HepG2 (cell line): ENCODE measurements around the gene SLC23A3. TPM values are rescaled to one million over a fixed set of nuclear protein-coding genes. Genes with fewer than 3 reads are reported as not detected.

Source experiments
- AGO2 ChIP-seq: fragments of 200-400 bp; formaldehyde crosslinking; optimal IDR thresholded peaks from 2 replicates; pipeline ENCODE3; 2017; ENCODE audit warnings: mild to moderate bottlenecking, low read depth, low read length, moderate library complexity
- CEBPB ChIP-seq: IDR thresholded peaks from 2 replicates; pipeline ENCODE4 v1.6.1; 2011; ENCODE audit warnings: low read depth, low read length, improper control_type of control experiment, borderline replicate concordance
- MIER2 ChIP-seq: IDR thresholded peaks from 2 replicates; pipeline ENCODE4 v1.6.1; 2016; ENCODE audit warnings: missing biosample characterization, missing genetic modification reagents
- NR1H2 ChIP-seq: sonication (generic); formaldehyde crosslinking; IDR thresholded peaks from 2 replicates; pipeline ENCODE4 v1.8.1; 2022; ENCODE audit warnings: low read depth, missing genetic modification reagents, borderline replicate concordance
- SKI ChIP-seq: fragments of 450-650 bp; IDR thresholded peaks from one replicate; pipeline ENCODE4 v1.6.1; 2018; ENCODE audit warnings: mild to moderate bottlenecking; ENCODE audit not compliant: partially characterized antibody
- ZFY ChIP-seq: sonication (generic); formaldehyde crosslinking; IDR thresholded peaks from 2 replicates; pipeline ENCODE4 v1.4.0; 2020; ENCODE audit warnings: missing genetic modification reagents
- ZMYM4 ChIP-seq: sonication (generic); formaldehyde crosslinking; IDR thresholded peaks from 2 replicates; pipeline ENCODE4 v1.8.1; 2023; ENCODE audit warnings: mild to moderate bottlenecking, missing genetic modification reagents
- ZNF225 ChIP-seq: sonication (generic); formaldehyde crosslinking; IDR thresholded peaks from 2 replicates; pipeline ENCODE4 v1.4.0; 2020; ENCODE audit warnings: mild to moderate bottlenecking, missing genetic modification reagents
- polyA plus RNA-seq, 8 experiments: library from polyadenylated mRNA; depleted of rRNA in 3 of 8; stranded (reverse) in 7 of 8; unstranded in 1 of 8; fragments of >200 nt; fragmentation: Illumina TruSeq in 4 of 8; extraction: Trizol in 4 of 8; gene quantifications; 2 replicates each; pipeline versions ENCODE4 v1.2.1 to v1.2.3, GENCODE V29; 2011 to 2016; ENCODE audit warnings: low read depth in 4 of 8, missing spikeins in 1 of 8, mixed read lengths in 1 of 8; ENCODE audit not compliant: insufficient read depth in 1 of 8
- total RNA-seq, 5 experiments: library from RNA; depleted of rRNA; stranded (reverse); fragments of >200 nt; fragmentation: Illumina TruSeq; extraction: Trizol; gene quantifications; 2 replicates each; pipeline ENCODE4 v1.2.3, GENCODE V29; 2016; ENCODE audit warnings: low read depth in 1 of 5
- TF ChIP-seq, protein P1 (sequence below): sonication (generic); formaldehyde crosslinking; IDR thresholded peaks from 2 replicates; pipeline ENCODE4 v1.5.1; 2020; ENCODE audit warnings: missing genetic modification reagents, mild to moderate bottlenecking, borderline replicate concordance
- TF ChIP-seq, protein P2 (sequence below): sonication (generic); formaldehyde crosslinking; IDR thresholded peaks from 2 replicates; pipeline ENCODE4 v1.5.0; 2020; ENCODE audit warnings: mild to moderate bottlenecking, missing genetic modification reagents
- TF ChIP-seq, protein P3 (sequence below): sonication (generic); formaldehyde crosslinking; conservative IDR thresholded peaks from 2 replicates; pipeline ENCODE4 v1.5.0; 2020; ENCODE audit warnings: missing genetic modification reagents

The SLC23A3 gene
- total and polyA plus RNA-seq, 2 of the 13 experiments (the other 11 are each of a cell fraction or from before 2014, with no cell fraction given): 0.38 to 0.78 TPM

DNA sequence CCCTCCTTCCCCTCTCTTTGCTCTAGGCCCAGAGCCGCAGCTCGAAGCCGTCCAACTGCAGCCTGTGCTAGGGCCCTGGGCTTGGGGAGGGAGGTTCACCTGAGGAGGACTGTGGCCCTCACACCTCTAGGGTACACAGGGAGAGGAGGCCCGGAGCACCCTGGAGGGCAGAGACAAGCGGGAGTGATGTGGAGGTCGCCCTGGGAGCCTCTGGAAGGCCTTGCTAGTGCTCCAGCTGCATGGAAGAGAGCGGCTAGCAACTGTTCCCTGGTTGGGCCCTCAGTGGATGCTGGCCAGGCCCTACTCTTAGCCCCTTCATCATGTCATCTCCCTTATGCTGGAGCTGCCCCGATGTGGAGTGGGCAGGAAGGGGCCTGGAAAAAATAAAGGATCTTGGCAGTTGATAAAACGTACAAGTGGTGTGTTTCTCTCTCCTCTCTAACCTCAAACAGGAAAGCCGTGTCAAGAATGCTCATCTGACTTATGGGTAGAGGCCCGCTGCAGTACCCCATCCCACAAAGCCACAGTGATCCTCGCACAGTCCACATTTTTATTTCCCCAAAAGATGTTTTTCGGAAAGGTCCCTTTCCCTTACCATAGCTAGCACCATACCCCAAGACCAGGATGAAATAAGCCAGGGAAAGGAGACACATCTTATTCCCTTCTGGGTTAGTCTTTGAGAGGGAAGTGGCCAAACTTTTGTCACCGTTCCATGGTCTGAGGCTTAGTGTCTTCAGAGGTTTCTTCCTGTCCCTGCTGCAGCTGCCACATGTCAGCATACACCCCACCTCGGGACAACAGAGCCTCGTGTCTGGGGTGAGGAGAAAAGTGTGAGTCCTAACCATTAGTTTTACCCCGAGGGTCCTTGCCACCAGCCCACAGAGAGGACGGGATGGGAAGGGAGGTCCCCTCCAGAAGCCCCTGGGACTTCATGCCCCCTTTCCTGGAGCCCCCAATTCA, 39.7 kb upstream of the SLC23A3 start (continued):
- TF ChIP-seq ZMYM4 (CRISPR knock-in tag) (no peak), AGO2 (peak; percentile 56), SKI (no peak), NR1H2 (CRISPR knock-in tag) (no peak), ZFY (peak; percentile 36), MIER2 (CRISPR knock-in tag) (no peak), CEBPB (no peak), ZNF225 (CRISPR knock-in tag) (0 out of 2 replicates have a peak, but pooled peaks have one; percentile 74)
- TF ChIP-seq, protein P1, sequence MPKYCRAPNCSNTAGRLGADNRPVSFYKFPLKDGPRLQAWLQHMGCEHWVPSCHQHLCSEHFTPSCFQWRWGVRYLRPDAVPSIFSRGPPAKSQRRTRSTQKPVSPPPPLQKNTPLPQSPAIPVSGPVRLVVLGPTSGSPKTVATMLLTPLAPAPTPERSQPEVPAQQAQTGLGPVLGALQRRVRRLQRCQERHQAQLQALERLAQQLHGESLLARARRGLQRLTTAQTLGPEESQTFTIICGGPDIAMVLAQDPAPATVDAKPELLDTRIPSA (CRISPR knock-in tag): 0 out of 2 replicates have a peak, but pooled peaks have one; percentile 30
- TF ChIP-seq, protein P2, sequence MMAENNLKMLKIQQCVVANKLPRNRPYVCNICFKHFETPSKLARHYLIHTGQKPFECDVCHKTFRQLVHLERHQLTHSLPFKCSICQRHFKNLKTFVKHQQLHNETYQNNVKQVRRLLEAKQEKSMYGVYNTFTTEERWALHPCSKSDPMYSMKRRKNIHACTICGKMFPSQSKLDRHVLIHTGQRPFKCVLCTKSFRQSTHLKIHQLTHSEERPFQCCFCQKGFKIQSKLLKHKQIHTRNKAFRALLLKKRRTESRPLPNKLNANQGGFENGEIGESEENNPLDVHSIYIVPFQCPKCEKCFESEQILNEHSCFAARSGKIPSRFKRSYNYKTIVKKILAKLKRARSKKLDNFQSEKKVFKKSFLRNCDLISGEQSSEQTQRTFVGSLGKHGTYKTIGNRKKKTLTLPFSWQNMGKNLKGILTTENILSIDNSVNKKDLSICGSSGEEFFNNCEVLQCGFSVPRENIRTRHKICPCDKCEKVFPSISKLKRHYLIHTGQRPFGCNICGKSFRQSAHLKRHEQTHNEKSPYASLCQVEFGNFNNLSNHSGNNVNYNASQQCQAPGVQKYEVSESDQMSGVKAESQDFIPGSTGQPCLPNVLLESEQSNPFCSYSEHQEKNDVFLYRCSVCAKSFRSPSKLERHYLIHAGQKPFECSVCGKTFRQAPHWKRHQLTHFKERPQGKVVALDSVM (CRISPR knock-in tag): peak; percentile 22; the same call in 1 of the 2 replicates
- TF ChIP-seq, protein P3, sequence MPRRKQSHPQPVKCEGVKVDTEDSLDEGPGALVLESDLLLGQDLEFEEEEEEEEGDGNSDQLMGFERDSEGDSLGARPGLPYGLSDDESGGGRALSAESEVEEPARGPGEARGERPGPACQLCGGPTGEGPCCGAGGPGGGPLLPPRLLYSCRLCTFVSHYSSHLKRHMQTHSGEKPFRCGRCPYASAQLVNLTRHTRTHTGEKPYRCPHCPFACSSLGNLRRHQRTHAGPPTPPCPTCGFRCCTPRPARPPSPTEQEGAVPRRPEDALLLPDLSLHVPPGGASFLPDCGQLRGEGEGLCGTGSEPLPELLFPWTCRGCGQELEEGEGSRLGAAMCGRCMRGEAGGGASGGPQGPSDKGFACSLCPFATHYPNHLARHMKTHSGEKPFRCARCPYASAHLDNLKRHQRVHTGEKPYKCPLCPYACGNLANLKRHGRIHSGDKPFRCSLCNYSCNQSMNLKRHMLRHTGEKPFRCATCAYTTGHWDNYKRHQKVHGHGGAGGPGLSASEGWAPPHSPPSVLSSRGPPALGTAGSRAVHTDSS (CRISPR knock-in tag): no peak
